GM18517 (cell line): ENCODE data around the gene RARB.

Experiments used
- ATAC-seq: cut with Tn5 transposase; IDR thresholded peaks from one replicate; pipeline ENCODE4 v1.9.1; 2021; ENCODE audit warnings: mild to moderate bottlenecking, moderate library complexity; ENCODE audit not compliant: unreplicated experiment

The RARB gene

DNA sequence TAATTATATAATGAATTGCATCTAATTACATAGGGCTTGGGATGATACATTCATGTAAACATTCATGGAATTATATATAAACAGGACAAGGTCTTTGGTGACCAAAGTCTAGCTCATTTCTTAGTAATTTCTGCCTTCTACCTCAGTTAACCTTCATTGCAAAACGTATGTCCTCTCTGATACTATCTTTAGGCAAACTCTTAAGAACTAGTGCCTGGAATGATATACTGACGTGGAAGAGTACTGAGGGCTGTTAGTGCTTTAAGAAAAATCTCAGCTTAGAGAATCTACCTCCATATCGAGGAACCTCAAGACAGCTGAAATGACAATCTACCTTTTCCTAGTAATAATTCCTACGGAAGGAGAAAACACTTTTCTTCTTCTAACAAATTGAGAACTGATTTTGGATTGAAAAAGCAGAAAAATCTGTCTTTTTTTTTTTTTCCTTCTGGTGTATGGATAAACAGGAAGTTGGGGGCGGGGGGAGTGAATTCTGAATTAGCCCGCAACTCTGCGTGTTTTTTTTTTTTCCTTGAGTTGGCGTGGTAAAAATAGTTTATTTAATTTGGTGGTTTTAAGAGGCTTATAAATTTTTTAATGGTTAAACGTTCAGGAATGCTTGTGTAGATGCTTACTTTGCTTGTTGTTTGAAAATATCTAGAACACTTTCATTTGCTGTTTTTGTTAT, 43.2 kb downstream of the RARB start:
- no peak for ATAC-seq

DNA sequence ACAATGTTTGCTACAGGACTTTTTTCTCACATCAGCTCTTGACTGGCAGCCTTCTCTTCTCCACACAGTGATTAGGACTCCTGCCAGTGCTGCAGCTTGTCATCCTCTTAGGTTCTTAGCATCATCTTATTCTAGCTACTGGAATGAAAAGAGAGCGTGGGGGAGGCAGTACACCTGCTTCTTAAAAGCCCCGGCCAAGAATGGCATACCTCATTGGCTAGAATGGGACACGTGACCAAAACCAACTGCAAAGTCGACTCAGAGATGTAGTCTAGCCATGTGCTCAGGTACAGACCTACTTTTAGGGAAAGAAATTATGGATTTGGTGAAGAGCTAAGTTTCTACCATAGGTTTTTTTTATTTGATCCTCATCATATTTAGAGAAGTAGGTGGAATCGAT, 44.1 kb downstream of the RARB start:
- ATAC-seq = no peak

DNA sequence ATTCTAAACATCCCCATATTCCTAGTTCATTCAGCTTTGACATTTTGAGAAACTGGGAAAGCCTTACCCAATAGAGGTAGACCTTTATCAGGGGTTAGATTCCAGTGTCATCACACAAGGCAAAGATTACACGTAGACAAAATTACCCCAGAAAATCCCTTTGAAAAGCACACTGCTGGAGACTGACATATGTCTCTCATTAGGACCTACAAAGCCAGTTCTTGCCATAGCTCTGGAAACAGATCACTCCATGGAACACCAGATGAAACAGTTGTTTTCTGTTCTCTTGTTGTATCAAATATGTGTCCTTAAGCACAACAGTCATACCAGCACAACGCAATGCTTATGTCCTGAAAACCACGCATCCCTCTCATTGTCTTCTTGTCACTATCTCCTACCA, 44.7 kb downstream of the RARB start:
- no peak for ATAC-seq

DNA sequence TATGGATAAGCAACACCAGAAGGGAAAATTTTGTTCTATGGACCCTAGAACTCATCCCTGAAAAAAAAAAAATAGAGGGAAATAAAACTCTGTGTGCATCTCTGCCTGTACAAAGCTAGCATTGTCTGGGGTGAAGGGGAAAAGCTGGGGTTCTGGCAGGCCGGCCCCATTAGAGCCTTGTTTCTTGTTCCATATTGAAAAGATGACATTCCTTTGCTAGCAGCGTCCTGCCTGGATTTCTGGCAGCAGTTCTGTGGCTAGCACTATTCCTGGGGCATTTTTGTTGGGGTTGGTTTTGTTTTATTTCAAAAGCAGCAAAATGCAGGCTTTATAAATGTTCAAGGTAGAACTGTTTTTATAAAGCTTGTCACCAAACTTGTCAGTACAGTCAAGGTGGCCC, 45.2 kb downstream of the RARB start:
- ATAC-seq = no peak

DNA sequence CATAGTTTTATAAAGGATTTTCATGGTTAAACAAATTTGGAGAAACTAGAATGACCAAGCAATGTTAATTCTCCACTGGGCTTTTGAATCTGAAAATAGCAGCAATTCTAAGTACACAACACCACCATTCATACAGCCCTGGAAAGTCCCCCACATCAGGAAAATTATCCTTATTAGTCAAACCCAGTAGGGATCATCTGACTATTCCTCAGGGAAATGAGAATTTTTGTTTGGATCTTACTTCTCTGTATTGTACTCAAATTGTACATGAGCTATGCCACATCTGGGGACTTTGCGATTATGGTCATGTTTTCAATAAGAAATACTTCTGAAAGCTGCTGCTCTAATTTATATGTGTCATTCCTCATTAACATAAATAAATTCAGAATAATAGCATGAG, 46.0 kb downstream of the RARB start:
- ATAC-seq = no peak

DNA sequence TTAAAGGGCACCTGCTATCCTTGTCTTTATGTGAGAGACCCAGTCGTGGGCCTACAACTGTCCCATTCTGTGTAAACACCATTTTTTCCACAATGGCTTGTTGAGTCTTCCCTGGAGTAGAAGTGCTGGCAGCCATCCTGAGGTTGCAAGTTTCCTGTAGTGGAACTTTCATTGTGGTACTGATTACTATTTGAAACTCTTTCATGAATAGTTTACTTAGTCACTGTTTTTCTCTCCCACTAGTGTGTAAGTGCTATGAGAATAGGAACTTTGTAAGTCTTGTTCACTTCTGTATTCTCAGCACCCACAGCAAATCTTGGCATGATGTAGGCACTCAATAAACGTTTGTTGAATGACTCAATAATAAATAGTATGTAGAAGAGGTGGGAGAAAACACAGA, 48.6 kb downstream of the RARB start:
- ATAC-seq = no peak

DNA sequence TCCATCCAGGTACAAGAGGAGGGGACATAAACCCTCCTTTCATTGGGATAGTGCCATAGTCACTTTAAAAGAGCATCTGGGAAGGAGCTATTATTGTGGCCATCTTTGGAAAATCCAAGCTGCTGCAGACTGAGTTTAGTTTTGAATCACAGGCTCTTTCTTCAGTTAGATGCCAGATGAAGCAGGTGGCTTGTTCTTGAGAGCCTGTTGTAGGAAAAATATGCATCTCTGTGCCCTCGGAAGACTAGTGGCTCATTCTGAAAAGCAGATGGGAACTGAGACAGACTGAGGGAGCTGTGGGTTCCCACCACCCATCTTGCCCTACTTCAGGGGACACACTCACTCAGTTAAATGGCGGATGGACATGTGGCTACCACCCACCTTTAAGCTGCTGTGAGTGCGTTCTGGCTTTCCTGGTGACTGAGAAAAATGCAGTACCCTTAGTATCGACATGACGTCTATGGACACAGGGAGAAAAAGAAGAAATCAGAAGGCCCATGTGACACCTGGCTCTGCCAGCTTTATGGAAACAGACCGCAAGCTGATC, 50.2 kb downstream of the RARB start:
- no peak for ATAC-seq

DNA sequence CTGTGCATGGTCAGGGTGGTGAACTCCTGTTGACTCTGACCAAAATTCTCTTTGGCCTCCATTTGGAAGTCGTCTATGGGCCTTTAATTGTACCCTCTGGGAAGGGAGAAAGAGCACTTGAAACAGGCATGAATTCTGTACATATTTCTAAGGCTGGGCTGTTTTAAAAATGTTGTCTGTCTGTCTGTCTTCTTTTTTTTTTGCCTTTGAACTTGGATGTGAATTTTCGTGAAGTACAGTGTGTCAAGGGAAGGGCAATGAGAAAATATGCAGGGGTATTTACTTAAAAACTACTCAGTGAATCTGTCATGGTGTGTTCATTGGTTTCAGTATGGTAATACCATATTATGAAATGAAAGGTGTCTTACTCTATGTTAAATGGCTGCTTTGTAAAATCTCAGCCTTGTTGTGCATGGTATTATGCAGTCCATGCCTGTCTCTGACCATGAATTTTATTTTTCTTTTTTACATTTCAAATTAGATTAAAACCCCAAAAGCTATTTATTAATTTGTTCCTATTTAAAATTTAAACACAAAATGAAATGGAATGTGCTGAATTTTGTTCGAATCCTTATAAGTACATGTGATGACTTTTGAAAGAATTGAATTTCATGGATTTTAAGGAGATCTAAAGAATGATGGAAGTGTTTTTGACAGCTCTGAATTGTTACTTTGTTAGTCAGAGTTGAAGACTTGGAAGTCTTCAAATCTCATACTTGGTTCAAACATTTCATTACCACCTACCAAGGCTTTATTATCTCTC, 51.1 kb downstream of the RARB start:
- ATAC-seq = no peak

DNA sequence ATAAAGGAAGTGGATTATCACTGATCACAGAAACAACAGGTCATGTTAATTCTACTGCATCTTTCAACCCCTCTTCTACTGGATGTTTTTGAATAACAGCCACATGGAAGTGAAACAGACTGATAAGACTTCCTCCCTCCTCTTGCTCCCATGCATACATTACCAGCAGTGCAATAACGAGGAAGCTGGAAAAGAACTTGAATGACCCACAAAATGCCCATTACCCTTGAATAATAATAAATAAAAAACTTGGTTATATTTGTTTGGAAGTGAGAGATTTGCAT, 51.6 kb downstream of the RARB start:
- no peak for ATAC-seq

DNA sequence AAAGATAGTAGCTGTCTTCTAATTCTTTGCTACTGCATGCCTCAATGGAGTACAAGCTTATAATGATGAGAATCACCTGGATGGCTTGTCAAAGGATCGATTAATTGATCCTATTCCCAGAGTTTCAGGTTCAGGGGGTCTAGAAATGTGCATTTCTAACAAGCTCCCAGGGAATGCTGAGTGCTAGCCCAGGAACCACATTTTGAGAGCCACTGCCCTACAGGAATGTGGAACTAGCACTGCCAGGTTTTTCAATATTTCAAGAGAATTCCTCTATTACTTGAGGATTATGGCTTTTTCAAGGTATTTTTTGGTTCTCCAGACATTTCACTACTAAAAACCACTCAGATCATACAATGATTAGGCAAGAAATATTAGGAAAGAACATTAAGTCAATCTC, 52.7 kb downstream of the RARB start:
- ATAC-seq = no peak

DNA sequence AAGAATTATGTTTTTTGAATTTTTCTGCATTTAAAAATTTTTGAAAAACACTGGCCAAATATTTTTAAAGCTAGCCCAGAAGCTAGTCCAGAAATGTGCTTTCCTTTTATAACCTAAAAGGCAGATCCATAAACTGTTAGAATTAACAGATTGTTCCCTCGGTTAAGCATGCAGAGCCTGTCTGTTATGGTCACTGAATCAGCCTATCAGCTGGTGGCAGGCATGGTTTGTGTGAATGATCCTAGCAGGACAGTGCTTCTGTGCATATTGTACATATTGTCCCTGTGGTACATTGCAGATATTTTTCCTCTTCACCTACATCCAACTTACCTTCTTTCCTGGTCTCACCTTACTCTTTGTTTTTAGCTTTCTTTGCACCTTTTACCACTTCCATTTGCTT, 53.3 kb downstream of the RARB start:
- ATAC-seq = no peak

DNA sequence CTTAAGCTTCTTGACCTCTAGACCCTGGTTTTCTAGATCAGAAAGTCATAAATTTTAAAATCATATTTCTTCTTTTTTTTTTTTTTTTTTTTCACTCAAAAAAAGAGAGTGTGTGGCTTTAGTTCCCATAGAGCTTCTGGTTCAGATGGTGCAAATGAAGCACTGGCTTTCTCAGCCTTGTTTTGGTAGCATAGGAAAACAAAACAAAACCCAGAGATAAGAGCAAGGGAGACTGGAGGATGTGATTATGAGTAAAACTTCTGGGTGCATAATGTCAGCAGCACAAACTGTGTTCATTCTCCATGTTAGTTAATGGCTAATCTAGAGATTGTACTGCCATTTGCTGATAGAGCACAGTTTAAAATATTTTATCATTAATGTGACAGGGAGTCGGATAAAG, 55.4 kb downstream of the RARB start:
- no peak for ATAC-seq

DNA sequence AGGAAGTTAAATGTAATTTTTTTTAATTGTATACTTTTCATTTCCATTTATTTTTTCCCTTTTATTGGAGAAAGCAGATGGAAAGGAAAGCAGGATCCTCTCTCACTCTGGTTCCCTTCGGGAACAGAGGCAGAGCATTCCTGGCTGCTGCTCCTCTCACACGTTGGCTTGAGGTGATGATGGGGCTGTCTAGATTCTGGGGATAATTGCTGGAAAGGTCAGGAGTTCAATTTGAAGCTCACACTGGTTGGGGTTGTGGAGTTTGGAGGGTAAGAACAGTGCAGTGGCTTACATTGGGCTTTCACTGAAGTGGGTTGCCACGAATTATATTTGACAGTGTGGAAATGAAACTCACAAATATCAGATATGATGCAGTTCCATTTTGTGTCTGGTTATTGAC, 57.6 kb downstream of the RARB start:
- ATAC-seq = no peak

DNA sequence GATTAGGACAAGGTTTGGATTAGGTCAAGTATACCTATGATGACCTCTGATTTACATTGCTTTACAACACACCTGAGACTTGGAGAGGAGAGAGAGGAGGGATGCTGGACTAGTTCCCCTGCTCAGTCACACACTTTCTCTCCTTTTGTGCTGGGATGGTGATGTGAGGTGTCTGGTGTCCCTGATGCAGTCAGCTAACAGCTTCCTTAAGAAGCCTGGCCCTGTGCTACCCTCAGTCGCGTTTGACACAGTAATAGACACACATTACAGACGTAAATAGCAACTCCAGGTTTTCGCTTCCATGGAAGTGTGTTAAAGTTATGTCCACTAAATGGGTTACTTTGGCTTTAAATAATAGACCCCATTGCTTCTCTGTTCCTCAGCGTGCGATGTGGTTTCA, 58.9 kb downstream of the RARB start:
- no peak for ATAC-seq

DNA sequence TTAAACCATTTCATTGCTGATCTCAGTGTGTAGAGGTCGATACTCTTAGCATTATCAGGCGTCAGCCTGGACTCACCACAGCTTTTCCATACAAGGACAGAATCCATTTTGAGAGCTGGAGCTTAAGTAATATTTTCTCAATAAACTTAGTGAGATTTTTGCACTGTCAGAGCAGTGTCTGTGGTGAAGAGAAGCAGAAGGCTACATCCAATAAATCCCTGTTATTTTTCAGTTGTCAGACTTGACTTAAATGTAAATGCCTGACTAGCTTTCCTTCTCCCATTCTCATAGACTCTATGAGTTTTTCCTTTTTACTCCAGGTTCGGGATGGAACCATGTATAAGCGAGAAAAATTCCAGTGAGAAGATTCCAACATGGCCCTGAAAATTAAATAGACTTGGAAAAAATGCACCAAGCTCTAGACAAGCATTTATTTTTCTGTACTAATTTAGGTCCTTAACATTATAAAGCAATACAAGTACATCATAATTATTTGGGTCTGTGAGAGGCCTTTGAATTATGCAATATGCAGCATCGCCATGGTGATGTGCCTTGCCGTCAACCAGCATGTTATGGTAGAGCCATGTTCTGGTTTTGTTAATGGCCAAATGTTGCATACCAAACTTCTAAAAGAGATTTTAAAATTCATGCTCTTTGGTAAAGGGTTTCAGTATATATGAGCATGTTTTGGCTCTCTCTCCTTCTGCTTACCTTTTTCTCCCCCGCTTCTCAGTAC, 62.0 kb downstream of the RARB start:
- ATAC-seq = no peak

DNA sequence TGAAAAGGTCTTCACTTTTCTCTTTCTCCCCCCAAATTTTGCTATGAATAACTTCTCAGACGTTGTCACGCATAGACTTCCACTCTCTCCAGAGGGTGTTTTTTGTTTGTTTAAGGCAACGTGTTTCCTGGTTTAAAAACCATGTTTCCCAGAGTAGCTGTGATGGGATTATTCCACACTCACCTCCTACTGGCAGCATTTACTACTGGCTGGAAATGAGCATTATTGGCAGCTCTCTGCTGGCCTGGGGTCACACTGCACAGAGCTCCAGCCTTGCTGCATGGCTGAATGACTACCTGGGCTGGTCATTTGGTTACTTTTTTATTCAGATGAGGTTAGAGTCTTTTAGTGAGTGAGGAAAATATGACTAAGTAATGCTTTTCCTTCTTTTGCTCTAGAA, 65.2 kb downstream of the RARB start:
- no peak for ATAC-seq

DNA sequence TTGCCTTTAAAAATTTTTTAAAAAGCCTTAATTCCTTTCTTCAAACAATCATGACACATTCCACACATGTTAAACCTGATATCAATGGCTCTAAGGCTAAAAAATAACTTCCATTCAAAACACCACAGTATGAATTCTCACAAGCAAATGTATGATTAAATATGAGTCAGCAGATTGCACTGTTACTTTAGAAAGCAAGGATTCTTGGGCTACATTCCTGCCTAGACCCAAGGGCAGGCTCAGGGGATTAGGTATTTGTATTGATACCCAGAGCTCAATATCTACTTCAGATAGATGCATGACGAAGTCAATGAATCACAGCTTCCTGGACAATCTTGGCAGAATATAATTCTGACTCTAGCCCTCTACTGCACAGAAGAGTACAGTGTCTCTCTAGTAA, 65.7 kb downstream of the RARB start:
- ATAC-seq = no peak

DNA sequence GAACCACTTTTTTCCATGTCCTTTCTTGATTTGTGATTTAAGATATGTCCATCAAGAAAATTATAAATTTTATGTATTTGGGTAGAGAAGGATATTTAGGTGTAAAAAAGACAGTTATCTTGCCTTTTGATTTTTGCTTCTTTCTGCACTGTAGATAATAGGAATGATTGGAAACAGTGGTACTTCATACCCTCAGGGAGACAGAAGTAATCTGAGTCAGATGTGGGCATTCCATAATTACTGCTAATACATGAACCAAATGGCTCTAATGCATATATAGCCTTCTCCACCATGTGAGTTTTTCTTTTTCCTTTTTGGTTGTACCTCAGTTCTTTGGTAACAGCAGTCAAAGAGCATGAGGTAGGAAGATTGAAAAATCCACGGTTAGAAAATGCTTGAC, 67.2 kb downstream of the RARB start:
- no peak for ATAC-seq

DNA sequence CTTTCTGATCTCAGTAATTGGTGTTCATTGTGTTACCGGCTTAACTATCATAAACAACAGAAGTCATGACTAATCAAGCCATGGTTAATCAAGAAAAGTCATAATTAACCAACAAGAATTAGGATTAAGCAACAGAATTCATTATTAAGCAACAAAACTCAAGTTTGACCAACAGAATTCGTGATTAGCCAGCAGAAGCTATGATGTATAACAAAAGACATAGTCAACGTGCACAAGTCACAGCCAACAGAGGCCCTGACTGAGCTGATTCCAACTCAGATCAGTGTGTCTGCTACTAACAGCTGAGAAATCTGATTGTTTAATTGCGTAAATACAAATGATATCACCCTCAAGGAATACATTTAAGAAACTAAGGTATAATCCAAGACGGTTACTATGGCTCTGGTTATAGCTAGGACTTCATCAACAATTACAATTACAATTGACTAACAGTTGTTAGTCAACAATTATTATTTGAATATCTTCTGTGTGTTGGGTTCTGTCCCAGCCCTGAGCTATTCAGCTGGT, 67.7 kb downstream of the RARB start:
- no peak for ATAC-seq

DNA sequence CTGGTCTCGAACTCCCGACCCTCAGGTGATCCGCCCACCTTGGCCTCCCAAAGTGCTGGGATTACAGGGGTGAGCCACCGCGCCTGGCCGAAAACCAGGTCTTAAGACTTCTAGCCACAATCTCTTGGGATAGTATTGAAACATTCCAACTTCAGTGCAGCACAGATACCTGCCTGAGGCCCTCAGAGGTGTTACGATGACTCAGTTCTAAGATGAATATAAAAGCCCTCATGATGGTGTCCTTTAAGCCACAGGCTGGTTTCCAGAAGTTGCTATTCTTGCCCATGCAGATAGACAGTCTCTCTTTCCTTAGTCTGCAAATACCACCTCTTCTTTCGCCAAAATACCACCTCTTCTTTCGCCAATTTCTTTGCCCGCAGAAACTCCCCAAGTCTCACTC, 69.0 kb downstream of the RARB start:
- no peak for ATAC-seq

DNA sequence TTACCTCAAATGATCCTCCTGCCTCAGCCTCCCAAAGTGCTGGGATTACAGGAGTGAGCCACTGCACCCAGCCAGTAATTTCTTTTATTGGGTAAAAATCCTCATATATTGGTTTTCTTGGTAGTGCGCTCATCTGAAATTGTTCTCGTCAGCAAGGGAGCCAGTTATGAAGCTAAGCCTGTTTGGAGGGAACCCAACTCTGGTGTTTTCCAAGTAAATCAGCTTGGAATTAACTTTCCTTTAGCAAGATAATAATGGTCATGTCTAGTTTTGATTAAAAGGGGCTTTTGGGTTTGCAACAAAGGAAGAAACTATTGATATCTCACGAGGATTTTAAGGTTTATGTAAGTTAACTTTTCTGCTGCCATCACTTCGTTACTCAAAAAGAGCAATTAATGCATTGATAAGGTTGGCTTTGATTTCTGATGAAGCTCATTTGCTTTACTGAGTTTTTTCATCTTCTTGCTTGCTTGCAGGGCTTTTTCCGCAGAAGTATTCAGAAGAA, 72.7 kb downstream of the RARB start:
- no peak for ATAC-seq

DNA sequence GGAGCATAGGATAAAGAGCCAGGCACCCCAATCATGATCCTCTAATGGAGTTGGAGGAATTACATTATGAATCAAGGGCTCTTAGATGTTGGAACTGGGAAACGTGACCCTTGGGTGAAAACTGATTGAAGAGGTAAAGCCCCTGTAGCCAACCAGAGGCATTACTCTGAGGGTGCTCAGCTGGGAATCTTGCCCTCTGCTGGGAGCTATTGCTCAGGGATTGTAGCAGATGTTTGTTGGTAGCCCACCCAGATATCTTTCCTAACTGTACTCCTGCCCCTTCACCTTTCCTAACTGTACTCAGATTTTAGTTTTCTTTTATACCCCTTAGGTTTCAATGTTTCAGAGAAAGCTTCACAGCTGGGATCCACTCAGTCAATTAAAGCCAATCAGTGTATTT, 74.2 kb downstream of the RARB start:
- no peak for ATAC-seq
